ENCODE measurements around the gene SAMD11.
A peak's percentile ranks its signal among the peaks of the same experiment; 100 is the strongest.

SAMD11 gene

GRCh38 chr1:933603-933940 lies 9.8 kb downstream of the SAMD11 start:
- DNase-seq, result no peak

DNA sequence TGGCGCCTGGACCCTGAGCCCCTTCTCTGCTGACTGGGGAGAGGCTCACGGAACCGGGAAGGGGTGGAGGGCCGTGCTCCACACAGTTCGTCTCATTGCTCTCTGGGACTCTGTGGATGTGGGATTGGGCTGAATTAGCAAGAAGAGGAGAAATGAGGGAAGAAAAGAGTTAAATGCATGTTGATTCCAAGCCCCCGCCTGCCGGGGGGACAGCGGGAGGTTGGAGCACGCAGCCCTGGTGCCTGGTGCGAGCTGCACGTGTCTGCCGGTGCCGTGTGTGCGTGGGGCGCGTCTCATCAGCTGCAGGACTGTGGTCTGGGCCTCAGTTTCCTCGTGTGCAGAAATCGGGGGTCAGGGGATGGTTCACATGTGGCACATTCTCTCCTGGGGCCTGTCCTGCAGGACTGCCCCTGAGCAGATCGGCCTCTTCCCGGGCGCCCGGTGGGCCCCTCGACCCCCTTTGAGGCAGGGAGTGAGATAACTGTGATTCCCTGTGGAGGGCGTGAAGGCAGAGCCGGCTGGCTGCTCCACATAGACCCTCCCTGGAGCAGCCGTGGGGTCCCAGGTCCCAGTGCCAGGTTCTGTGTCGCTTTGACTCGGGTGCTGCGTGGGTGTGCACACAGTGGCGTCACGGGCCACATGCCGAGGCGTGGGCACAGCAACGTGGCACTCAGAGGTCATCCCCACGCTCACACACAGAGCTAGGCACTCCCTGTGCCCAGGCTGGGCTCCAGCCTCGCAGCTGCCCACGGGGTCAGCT lies 11.4 kb downstream of the SAMD11 start:
- DNase-seq, result no peak

GRCh38 chr1:935751-936231 lies 12.1 kb downstream of the SAMD11 start:
- DNase-seq, result peak; percentile 60

- DNase-seq, result no peak
These were observed 12.9 kb downstream of the SAMD11 start for GRCh38 chr1:936348-937264.

GRCh38 chr1:937521-937920 lies 13.8 kb downstream of the SAMD11 start:
- no peak for DNase-seq

- no peak for DNase-seq
These were observed 14.5 kb downstream of the SAMD11 start for GRCh38 chr1:938088-938683.

- no peak for DNase-seq
These were observed 15.2 kb downstream of the SAMD11 start for GRCh38 chr1:938711-939489.

DNA sequence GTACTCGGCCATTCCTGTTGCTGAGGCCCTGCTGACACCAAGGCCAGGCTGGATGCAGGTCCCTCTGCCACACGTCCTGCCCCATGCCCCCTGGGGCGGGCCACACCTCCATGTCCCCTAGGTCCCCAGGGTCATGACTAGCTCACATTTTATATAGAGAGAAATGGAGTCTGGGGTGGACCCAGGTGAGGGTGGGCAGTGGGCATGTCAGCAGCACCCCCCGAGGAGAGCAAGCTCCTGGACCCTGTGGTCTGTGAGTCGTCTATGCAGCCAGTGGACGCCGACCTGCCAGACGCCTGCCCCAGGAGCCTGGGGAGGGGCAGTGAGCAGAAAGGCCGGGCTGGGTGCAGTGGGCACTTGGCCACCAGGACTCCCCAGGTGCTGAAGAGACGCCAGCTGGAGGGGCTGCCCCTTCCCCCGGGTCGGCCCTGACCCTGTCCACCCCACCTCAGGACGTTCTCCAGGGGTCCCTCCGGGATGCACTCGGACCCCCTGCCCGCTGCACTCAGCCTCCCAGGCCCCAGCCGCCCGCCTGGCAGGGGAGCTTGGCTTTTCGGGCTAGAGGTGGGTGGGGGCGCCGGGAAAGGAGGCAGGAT lies 15.9 kb downstream of the SAMD11 start:
- DNase-seq, result no peak

- peak; percentile 70 for DNase-seq
These were observed 16.6 kb downstream of the SAMD11 start for GRCh38 chr1:940107-941014.

DNA sequence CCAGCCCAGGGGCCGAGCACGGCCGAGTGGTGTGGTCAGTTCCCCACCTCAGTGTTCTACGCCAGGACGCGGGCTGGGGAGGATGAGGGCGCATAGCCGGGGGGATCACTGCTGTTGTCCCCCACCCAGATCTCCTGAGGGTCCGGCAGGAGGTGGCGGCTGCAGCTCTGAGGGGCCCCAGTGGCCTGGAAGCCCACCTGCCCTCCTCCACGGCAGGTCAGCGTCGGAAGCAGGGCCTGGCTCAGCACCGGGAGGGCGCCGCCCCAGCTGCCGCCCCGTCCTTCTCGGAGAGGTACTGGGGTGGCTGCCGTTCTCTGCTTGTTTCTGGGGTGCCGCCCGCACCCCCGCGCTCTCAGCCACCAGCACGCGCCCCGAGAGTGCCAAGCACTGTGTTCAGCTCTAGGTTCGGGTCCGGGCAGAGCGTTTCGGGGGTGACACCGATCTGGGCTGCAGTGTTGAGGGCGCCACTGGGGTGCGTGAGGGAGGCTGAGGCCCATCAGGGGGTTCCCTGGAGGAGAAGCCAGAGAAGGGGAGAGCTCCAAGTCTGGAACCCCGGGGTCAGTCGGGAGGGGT lies 17.4 kb downstream of the SAMD11 start:
- no peak for DNase-seq

DNA sequence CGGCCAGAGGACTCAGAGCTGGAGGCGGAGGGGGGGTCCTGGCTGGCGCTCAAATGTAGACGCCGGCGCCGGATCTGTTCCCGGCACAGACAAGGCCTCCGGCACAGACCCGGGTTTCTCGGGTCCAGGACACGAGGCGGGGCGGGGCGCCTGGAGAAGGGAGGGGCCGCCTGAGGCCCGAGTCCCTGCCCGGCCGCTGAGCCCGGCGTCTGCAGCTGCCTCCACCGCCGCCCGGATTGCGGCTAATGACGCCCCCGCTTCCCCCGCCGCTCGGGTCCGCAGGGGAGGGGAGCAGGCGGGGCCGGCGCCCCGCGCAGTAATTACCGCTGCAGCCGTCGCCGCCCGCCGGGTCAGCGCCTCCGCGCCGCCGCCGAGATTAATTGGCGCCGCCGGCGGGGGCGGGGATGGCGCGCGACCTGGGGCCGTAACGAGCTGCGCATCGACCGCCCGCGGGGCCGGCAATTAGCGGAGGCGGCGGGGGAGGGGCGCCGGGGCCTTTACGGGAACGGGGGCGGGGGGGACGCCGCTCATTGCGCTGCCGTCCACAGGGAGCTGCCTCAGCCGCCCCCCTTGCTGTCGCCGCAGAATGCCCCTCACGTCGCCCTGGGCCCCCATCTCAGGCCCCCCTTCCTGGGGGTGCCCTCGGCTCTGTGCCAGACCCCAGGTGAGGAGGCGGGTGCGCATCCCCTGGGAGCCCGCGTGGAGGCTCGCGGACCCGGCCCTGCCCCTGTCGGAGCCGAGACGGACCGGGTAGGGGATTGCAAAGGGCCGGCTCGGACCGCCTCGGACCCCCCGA lies 18.1 kb downstream of the SAMD11 start:
- DNase-seq, result peak; percentile 76

DNA sequence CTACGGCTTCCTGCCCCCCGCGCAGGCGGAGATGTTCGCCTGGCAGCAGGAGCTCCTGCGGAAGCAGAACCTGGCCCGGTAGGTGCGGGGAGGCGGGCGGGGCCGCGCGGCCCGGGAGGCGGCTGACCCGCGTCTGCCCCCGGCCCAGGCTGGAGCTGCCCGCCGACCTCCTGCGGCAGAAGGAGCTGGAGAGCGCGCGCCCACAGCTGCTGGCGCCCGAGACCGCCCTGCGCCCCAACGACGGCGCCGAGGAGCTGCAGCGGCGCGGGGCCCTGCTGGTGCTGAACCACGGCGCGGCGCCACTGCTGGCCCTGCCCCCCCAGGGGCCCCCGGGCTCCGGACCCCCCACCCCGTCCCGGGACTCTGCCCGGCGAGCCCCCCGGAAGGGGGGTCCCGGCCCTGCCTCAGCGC lies 18.7 kb downstream of the SAMD11 start:
- no peak for DNase-seq

DNA sequence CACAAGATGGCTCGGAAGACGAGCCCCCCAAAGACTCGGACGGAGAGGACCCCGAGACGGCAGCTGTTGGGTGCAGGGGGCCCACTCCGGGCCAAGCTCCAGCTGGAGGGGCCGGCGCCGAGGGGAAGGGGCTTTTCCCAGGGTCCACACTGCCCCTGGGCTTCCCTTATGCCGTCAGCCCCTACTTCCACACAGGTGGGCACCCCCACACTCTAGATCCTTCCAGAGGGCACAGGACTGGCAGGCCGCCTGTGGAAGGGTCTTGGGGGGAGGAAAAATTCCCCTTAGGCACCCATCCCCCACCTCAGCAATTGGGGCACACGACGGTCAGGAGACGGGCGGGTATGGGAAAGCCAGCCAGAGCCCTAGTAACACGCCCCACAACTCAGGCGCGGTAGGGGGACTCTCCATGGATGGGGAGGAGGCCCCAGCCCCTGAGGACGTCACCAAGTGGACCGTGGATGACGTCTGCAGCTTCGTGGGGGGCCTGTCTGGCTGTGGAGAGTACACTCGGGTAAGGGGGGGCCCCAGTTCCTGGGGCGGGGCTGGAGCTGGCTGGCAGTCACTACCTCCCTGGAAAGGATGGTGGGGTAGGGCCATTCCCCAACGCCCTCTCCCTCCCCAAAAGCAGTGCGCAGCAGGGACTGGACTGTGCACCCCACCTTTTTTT lies 19.3 kb downstream of the SAMD11 start:
- no peak for DNase-seq

DNA sequence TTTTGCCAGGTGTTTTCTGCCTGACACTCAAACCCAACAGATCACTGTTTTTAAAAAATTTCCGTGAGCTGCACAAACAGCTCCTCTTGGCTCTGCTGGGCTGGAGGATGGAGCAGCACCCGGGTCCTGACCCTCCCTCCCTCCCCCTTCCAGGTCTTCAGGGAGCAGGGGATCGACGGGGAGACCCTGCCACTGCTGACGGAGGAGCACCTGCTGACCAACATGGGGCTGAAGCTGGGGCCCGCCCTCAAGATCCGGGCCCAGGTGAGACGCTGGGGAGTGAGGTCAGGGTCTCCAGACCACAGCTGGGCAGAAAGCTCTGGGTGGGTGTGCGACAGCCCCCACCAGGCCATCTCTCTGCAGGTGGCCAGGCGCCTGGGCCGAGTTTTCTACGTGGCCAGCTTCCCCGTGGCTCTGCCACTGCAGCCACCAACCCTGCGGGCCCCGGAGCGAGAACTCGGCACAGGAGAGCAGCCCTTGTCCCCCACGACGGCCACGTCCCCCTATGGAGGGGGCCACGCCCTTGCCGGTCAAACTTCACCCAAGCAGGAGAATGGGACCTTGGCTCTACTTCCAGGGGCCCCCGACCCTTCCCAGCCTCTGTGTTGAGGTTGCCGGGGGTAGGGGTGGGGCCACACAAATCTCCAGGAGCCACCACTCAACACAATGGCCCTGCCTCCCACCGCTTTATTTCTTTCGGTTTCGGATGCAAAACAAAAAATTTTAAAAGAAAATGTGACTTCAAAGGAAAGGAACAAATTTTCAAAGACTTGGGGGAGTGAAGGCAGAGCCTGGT lies 20.0 kb downstream of the SAMD11 start:
- no peak for DNase-seq

DNA sequence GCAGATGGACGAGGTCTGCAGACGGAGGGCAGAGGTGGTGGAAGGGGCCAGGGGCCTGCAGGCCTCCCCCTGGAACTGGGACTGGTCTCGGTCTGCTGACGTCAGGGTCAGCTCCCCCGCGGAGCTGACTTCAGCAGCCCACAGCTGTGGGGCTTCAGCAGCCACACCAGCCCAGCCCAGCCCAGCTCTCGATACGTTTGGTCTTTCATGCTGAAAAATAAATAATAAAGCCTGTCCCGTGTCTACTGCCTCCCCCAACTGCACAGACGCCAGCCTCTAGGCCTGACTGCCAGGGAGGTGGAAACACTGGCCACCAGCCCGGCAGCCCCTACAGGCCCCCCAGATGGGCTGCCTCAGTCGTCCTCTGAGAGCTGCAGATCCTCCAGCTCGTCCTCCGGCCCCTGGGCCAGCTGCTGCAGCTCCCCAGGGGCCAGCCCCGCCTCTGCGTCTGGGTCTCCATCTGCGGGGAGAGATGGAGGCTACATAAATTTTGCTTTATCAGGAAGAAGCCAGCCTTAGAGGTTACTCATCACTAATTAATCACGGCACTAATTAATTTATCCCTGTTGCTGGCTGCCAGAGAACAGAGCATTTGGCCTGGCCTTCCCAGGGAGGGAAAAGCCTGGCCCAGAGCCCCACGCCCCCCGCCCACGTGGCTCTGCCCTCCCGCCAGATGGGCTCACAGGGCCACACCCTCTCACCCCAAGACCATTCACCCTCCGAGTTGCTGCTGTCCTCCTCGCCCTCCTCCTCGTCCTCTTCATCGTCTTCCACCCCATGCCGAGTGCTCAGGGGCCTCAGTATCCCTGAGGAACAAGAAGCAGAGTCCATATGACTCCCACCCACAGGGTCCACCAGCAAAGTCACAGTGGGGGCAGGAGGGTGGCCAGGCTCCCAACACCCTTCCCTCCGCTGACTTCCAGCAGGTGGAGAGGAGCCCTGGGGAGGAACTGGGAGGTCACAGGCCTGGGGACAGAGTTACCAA lies 20.9 kb downstream of the SAMD11 start:
- peak; percentile 95 for DNase-seq

- DNase-seq, result no peak
These were observed 22.2 kb downstream of the SAMD11 start for GRCh38 chr1:945688-946556.
